Peyer's patch (tissue), 4 donors: ENCODE results near the gene PLCH1. TPM values are rescaled to one million over a fixed set of nuclear protein-coding genes. Genes with fewer than 3 reads are reported as not detected.

Experiments used
- DNase-seq, 3 donors: peaks; one replicate each; pipeline ENCODE4 v3.0.0-alpha.2; 2017 to 2019
- H3K27ac ChIP-seq, 4 donors: fragments of 200-600 bp; sonication (generic); one replicate each; pipeline ENCODE4 v1.5.1; 2016 to 2019
- H3K27me3 ChIP-seq, 2 donors: fragments of 200-600 bp; sonication (generic); one replicate each; pipeline ENCODE4 v1.5.1; 2019
- H3K36me3 ChIP-seq, 3 donors: fragments of 200-600 bp; sonication (generic); one replicate each; pipeline ENCODE4 v1.5.1; 2016 to 2019
- H3K4me1 ChIP-seq, 4 donors: fragments of 200-600 bp; sonication (generic); one replicate each; pipeline ENCODE4 v1.5.1; 2016 to 2019
- H3K4me3 ChIP-seq, 4 donors: fragments of 200-600 bp; sonication (generic); 1 replicate in 3 of 4; 2 replicates in 1 of 4; pipeline ENCODE4 v1.5.1; 2016 to 2019; ENCODE audit warnings: mild to moderate bottlenecking in 1 of 4
- H3K9me3 ChIP-seq, 4 donors: fragments of 200-600 bp; sonication (generic); one replicate each; pipeline ENCODE4 v1.5.1; 2016 to 2019; ENCODE audit warnings: mild to moderate bottlenecking in 1 of 4
- CTCF ChIP-seq, 6 experiments: fragments of 450-650 bp in 4 of 6; fragments of 200-600 bp in 2 of 6; sonication (generic) in 1 of 6; IDR thresholded peaks; one replicate each; pipeline ENCODE4 v1.5.1; 2017 to 2019; ENCODE audit warnings: antibody characterized with exemption in 6 of 6, mild to moderate bottlenecking in 3 of 6, moderate library complexity in 1 of 6
- POLR2A ChIP-seq, 2 donors: fragments of 450-650 bp; IDR thresholded peaks; one replicate each; pipeline ENCODE4 v1.5.1; 2017; ENCODE audit warnings: antibody characterized with exemption in 2 of 2, mild to moderate bottlenecking in 2 of 2, moderate library complexity in 2 of 2
- total RNA-seq, 4 donors: library from RNA; depleted of rRNA; stranded (reverse); fragments of >200 nt; gene quantifications; one replicate each; pipeline ENCODE4 v1.1.0, GENCODE V29; 2016

Gene PLCH1
- total RNA-seq, 4 donors from 2014 or later, result 8.3 to 19.1 (median 12.7) TPM

GRCh38 chr3:155594526-155595187 is 150.2 kb downstream of the PLCH1 start:
- Histone ChIP-seq H3K27me3 (no peaks in the 10 kb centered on the region), H3K4me1 (no peaks in the 10 kb centered on the region), H3K27ac (peak overlapping the region in 2 of 4 donors; percentile 19 to 26), H3K4me3 (no peak overlapping the region), H3K36me3 (peaks cover 0 to 3% (median 0%) of the 10 kb centered on the region in 3 donors), H3K9me3 (no peaks in the 10 kb centered on the region)
- DNase-seq, result no peak
- no peak for TF ChIP-seq CTCF (IDR thresholded peaks at IDR 0.05)
- no peak for TF ChIP-seq POLR2A (IDR thresholded peaks at IDR 0.05)

GRCh38 chr3:155587581-155587980 is 157.3 kb downstream of the PLCH1 start:
- Histone ChIP-seq H3K36me3 (no peaks in the 10 kb centered on the region), H3K9me3 (no peaks in the 10 kb centered on the region), H3K27ac (no peak overlapping the region), H3K27me3 (no peaks in the 10 kb centered on the region), H3K4me3 (no peak overlapping the region), H3K4me1 (no peaks in the 10 kb centered on the region)
- no peak for TF ChIP-seq POLR2A (IDR thresholded peaks at IDR 0.05)
- no peak for TF ChIP-seq CTCF (IDR thresholded peaks at IDR 0.05)
- DNase-seq, result no peak

GRCh38 chr3:155585384-155585783 is 159.5 kb downstream of the PLCH1 start:
- H3K9me3 ChIP-seq, result no peaks in the 10 kb centered on the region
- no peaks in the 10 kb centered on the region for H3K27me3 ChIP-seq
- no peak overlapping the region for H3K4me3 ChIP-seq
- no peak for TF ChIP-seq POLR2A (IDR thresholded peaks at IDR 0.05)
- TF ChIP-seq CTCF (IDR thresholded peaks at IDR 0.05), result no peak
- no peaks in the 10 kb centered on the region for H3K4me1 ChIP-seq
- no peaks in the 10 kb centered on the region for H3K36me3 ChIP-seq
- no peak overlapping the region for H3K27ac ChIP-seq
- DNase-seq, result no peak

GRCh38 chr3:155581579-155581978 is 163.3 kb downstream of the PLCH1 start:
- no peak overlapping the region for H3K4me3 ChIP-seq
- no peaks in the 10 kb centered on the region for H3K9me3 ChIP-seq
- no peaks in the 10 kb centered on the region for H3K36me3 ChIP-seq
- no peak for DNase-seq
- TF ChIP-seq POLR2A (IDR thresholded peaks at IDR 0.05), result no peak
- no peak for TF ChIP-seq CTCF (IDR thresholded peaks at IDR 0.05)
- no peak overlapping the region for H3K27ac ChIP-seq
- H3K27me3 ChIP-seq, result no peaks in the 10 kb centered on the region
- H3K4me1 ChIP-seq, result no peaks in the 10 kb centered on the region

- no peaks in the 10 kb centered on the region for H3K9me3 ChIP-seq
- H3K4me3 ChIP-seq, result no peak overlapping the region
- DNase-seq, result no peak
- H3K27ac ChIP-seq, result no peak overlapping the region
- H3K4me1 ChIP-seq, result no peaks in the 10 kb centered on the region
- TF ChIP-seq CTCF (IDR thresholded peaks at IDR 0.05), result no peak
- no peak for TF ChIP-seq POLR2A (IDR thresholded peaks at IDR 0.05)
- H3K27me3 ChIP-seq, result no peaks in the 10 kb centered on the region
- no peaks in the 10 kb centered on the region for H3K36me3 ChIP-seq
Observed at GRCh38 chr3:155572085-155572484, 172.8 kb downstream of the PLCH1 start.

- Histone ChIP-seq H3K4me3 (no peak overlapping the region), H3K27ac (no peak overlapping the region), H3K27me3 (no peaks in the 10 kb centered on the region), H3K4me1 (no peaks in the 10 kb centered on the region), H3K9me3 (no peaks in the 10 kb centered on the region), H3K36me3 (no peaks in the 10 kb centered on the region)
- DNase-seq, result no peak
- no peak for TF ChIP-seq POLR2A (IDR thresholded peaks at IDR 0.05)
Observed at GRCh38 chr3:155568295-155568694, 176.6 kb downstream of the PLCH1 start.
